ENCODE results near the gene IFI27L1. TPM values are rescaled to one million over a fixed set of nuclear protein-coding genes. Genes with fewer than 3 reads are reported as not detected.

Gene IFI27L1
- total and polyA plus RNA-seq, 4 donors = 13.7 to 21.8 (median 18.8) TPM

DNA sequence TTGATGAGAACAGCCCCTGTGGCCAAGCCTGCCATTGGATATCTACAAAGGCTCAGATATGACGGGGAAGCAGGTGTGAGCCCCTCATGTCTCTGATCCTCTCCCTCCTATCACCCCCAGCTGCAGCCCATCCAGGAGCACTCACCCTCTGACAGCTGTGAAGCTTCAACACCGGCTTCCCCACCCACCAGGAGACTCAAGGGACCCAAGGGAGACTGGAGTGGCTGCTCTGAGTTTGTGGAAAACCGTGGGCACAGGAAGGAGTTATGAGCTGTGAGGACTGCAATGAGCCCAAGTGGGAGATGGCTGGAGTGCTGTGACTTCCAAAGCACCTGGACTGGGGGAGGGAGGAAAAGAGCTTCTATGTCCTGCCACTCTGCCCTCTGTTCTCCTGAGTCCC, 40.4 kb downstream of the IFI27L1 start:
- intact Hi-C loops (cut with DNase I) = no loop called here
- Histone ChIP-seq H3K27me3 (ENCODE audit: control insufficient read depth in 1 of 2, insufficient read depth in 2 of 2, low read length in 1 of 2) (no peaks in the 10 kb centered on the region), H3K27ac (ENCODE audit: low read depth in 1 of 2, low read length in 2 of 2) (no peak overlapping the region), H3K4me3 (ENCODE audit: low read length in 2 of 2) (no peak overlapping the region), H3K4me1 (ENCODE audit: control insufficient read depth in 1 of 2, insufficient read depth in 2 of 2, low read length in 2 of 2) (no peaks in the 10 kb centered on the region), H3K36me3 (ENCODE audit: control insufficient read depth in 1 of 2, insufficient read depth in 2 of 2, low read length in 1 of 2) (no peaks in the 10 kb centered on the region), H3K9me3 (ENCODE audit: control insufficient read depth, low read length) (peaks cover 8% of the 10 kb centered on the region)
- 38 to 50% methylated on average over 3 of the region's 3 CpGs for WGBS, 2 donors
- DNase-seq = no peak
- ATAC-seq (ENCODE audit: low FRiP score) = no peak

GRCh38 chr14:94122438-94122837, 41.3 kb downstream of the IFI27L1 start:
- Histone ChIP-seq H3K27me3 (ENCODE audit: control insufficient read depth in 1 of 2, insufficient read depth in 2 of 2, low read length in 1 of 2) (no peaks in the 10 kb centered on the region), H3K4me1 (ENCODE audit: control insufficient read depth in 1 of 2, insufficient read depth in 2 of 2, low read length in 2 of 2) (no peaks in the 10 kb centered on the region), H3K4me3 (ENCODE audit: low read length in 2 of 2) (no peak overlapping the region), H3K9me3 (ENCODE audit: control insufficient read depth, low read length) (peaks cover 8% of the 10 kb centered on the region), H3K27ac (ENCODE audit: low read depth in 1 of 2, low read length in 2 of 2) (no peak overlapping the region), H3K36me3 (ENCODE audit: control insufficient read depth in 1 of 2, insufficient read depth in 2 of 2, low read length in 1 of 2) (no peaks in the 10 kb centered on the region)
- DNase-seq (no peak), ATAC-seq (ENCODE audit: low FRiP score) (no peak)
- intact Hi-C loops (cut with DNase I) = no loop called here
- 64 to 92% methylated on average over 3 of the region's 3 CpGs for WGBS, 2 donors

- no peak for DNase-seq
- peaks cover 8% of the 10 kb centered on the region for H3K9me3 ChIP-seq (ENCODE audit: control insufficient read depth, low read length)
- H3K36me3 ChIP-seq (ENCODE audit: control insufficient read depth in 1 of 2, insufficient read depth in 2 of 2, low read length in 1 of 2) = no peaks in the 10 kb centered on the region
- no peak overlapping the region for H3K4me3 ChIP-seq (ENCODE audit: low read length in 2 of 2)
- no peak for ATAC-seq (ENCODE audit: low FRiP score)
- 92 to 93% methylated on average over 9 of the region's 9 CpGs for WGBS, 2 donors
- intact Hi-C loops (cut with DNase I) = no loop called here
- no peaks in the 10 kb centered on the region for H3K27me3 ChIP-seq (ENCODE audit: control insufficient read depth in 1 of 2, insufficient read depth in 2 of 2, low read length in 1 of 2)
- no peak overlapping the region for H3K27ac ChIP-seq (ENCODE audit: low read depth in 1 of 2, low read length in 2 of 2)
- H3K4me1 ChIP-seq (ENCODE audit: control insufficient read depth in 1 of 2, insufficient read depth in 2 of 2, low read length in 2 of 2) = no peaks in the 10 kb centered on the region
Measured at GRCh38 chr14:94123296-94123695, 42.2 kb downstream of the IFI27L1 start.

DNA sequence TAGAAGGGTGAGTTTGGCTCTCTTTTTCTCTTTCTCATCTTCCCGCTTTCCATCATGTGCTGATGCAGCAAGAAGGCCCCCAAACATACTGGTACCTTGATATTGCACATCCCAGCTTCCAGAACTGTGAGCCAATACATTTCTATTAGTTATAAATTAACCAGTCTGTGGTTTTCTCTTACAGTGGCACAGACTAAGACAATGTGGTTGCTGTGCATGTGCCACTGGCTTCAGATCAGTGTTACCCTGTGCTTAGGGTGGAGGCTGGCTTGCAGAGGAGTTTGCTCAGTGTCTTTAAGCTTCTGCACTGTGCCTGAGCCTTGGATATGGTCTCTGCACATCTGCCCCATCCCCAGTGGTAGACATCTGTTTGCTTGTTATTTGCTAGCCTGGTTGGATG, 42.8 kb downstream of the IFI27L1 start:
- no peak overlapping the region for H3K4me3 ChIP-seq (ENCODE audit: low read length in 2 of 2)
- H3K4me1 ChIP-seq (ENCODE audit: control insufficient read depth in 1 of 2, insufficient read depth in 2 of 2, low read length in 2 of 2) = no peaks in the 10 kb centered on the region
- peaks cover 8% of the 10 kb centered on the region for H3K9me3 ChIP-seq (ENCODE audit: control insufficient read depth, low read length)
- H3K36me3 ChIP-seq (ENCODE audit: control insufficient read depth in 1 of 2, insufficient read depth in 2 of 2, low read length in 1 of 2) = no peaks in the 10 kb centered on the region
- no peak for DNase-seq
- no peak overlapping the region for H3K27ac ChIP-seq (ENCODE audit: low read depth in 1 of 2, low read length in 2 of 2)
- no peak for ATAC-seq (ENCODE audit: low FRiP score)
- WGBS, 2 donors = 89 to 92% methylated on average over 1 of the region's 1 CpG
- H3K27me3 ChIP-seq (ENCODE audit: control insufficient read depth in 1 of 2, insufficient read depth in 2 of 2, low read length in 1 of 2) = no peaks in the 10 kb centered on the region
- intact Hi-C loops (cut with DNase I) = no loop called here

- intact Hi-C loops (cut with DNase I) = loop anchor here in 1 of 2 donors (5.0 kb wide), 1 partner anchor 42 kb away; the partner anchor contains the start of genes DDX24 and IFI27L1
- ATAC-seq (ENCODE audit: low FRiP score) = no peak
- WGBS, 2 donors = 78 to 92% methylated on average over 9 of the region's 9 CpGs
Measured at GRCh38 chr14:94124582-94125377, 43.7 kb downstream of the IFI27L1 start.

DNA sequence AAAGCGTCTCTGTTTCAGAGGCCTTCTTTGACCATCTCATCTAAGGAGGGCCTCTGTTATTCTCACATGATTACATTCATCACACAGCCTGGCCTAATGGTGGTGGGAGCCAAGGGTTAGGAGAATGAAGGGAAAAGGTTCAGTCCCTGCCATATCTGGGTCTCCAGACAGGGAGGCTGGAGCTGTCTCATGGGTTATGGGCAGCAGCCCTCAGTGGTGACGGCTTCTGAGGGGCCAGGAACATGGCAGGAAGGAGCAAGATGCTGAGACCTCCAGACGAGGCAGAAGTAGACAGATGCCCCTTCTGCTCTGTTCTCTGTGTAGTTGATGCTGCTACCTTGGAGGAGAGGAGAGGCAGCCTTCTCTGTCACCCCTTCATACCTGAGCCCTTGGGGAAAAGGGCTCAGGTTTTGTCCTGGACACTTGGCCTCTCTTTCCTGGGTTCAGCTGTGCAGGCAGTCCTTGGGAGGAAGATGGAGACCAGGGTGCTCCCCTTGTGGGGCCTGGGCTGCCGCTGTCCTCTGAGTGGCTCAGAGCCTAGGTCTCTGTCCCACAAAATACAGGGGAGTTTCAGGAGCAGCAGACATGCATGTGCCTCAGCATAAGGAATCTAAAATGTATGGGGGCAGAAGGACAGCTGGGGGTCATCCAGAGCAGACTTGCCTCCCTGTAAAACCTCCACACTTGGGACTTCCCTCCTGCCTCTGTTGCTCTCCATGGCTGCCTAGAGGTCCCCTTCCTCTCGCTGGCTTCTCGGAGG, 44.7 kb downstream of the IFI27L1 start:
- ATAC-seq (ENCODE audit: low FRiP score) = no peak

More at GRCh38 chr14:94124582-94125377, 43.7 kb downstream of the IFI27L1 start:
- Histone ChIP-seq H3K4me3 (ENCODE audit: low read length in 2 of 2) (no peak overlapping the region), H3K27ac (ENCODE audit: low read depth in 1 of 2, low read length in 2 of 2) (no peak overlapping the region), H3K27me3 (ENCODE audit: control insufficient read depth in 1 of 2, insufficient read depth in 2 of 2, low read length in 1 of 2) (no peaks in the 10 kb centered on the region), H3K36me3 (ENCODE audit: control insufficient read depth in 1 of 2, insufficient read depth in 2 of 2, low read length in 1 of 2) (no peaks in the 10 kb centered on the region), H3K9me3 (ENCODE audit: control insufficient read depth, low read length) (peaks cover 5% of the 10 kb centered on the region), H3K4me1 (ENCODE audit: control insufficient read depth in 1 of 2, insufficient read depth in 2 of 2, low read length in 2 of 2) (no peaks in the 10 kb centered on the region)
- DNase-seq = no peak

DNA sequence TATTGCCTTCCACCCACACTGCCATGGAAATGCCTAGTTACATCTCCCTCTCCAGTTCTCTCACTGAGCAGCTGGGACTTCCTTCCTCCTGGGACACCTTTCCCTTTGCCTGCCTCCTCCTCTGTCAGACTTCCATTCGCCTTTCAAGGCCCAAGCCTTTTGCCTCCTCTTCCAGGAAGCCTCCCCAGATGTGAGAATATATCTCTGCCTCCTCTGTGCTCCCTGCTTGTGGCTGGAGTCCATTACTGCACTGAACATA, 45.2 kb downstream of the IFI27L1 start:
- H3K36me3 ChIP-seq (ENCODE audit: control insufficient read depth in 1 of 2, insufficient read depth in 2 of 2, low read length in 1 of 2) = no peaks in the 10 kb centered on the region
- no peak overlapping the region for H3K4me3 ChIP-seq (ENCODE audit: low read length in 2 of 2)
- H3K4me1 ChIP-seq (ENCODE audit: control insufficient read depth in 1 of 2, insufficient read depth in 2 of 2, low read length in 2 of 2) = no peaks in the 10 kb centered on the region
- no peak for ATAC-seq (ENCODE audit: low FRiP score)
- H3K27ac ChIP-seq (ENCODE audit: low read depth in 1 of 2, low read length in 2 of 2) = no peak overlapping the region
- H3K9me3 ChIP-seq (ENCODE audit: control insufficient read depth, low read length) = no peaks in the 10 kb centered on the region
- WGBS, 2 donors = 84 to 88% methylated on average over 1 of the region's 1 CpG
- no peaks in the 10 kb centered on the region for H3K27me3 ChIP-seq (ENCODE audit: control insufficient read depth in 1 of 2, insufficient read depth in 2 of 2, low read length in 1 of 2)
- DNase-seq = no peak
- intact Hi-C loops (cut with DNase I) = loop anchor here in 1 of 2 donors (5.0 kb wide), 1 partner anchor 44 kb away; the partner anchor contains the start of genes DDX24 and IFI27L1

More for the DNA sequence above, 44.7 kb downstream of the IFI27L1 start:
- Histone ChIP-seq H3K4me1 (ENCODE audit: control insufficient read depth in 1 of 2, insufficient read depth in 2 of 2, low read length in 2 of 2) (no peaks in the 10 kb centered on the region), H3K36me3 (ENCODE audit: control insufficient read depth in 1 of 2, insufficient read depth in 2 of 2, low read length in 1 of 2) (no peaks in the 10 kb centered on the region), H3K27ac (ENCODE audit: low read depth in 1 of 2, low read length in 2 of 2) (no peak overlapping the region), H3K4me3 (ENCODE audit: low read length in 2 of 2) (no peak overlapping the region), H3K27me3 (ENCODE audit: control insufficient read depth in 1 of 2, insufficient read depth in 2 of 2, low read length in 1 of 2) (no peaks in the 10 kb centered on the region), H3K9me3 (ENCODE audit: control insufficient read depth, low read length) (no peaks in the 10 kb centered on the region)
- 91% methylated on average over 6 of the region's 6 CpGs for WGBS, 2 donors
- no peak for DNase-seq
- intact Hi-C loops (cut with DNase I) = loop anchor here in 1 of 2 donors (5.0 kb wide), 1 partner anchor 44 kb away; the partner anchor contains the start of genes DDX24 and IFI27L1

GRCh38 chr14:94126800-94127199, 45.7 kb downstream of the IFI27L1 start:
- intact Hi-C loops (cut with DNase I) = loop anchor here in 1 of 2 donors (5.0 kb wide), 1 partner anchor 44 kb away; the partner anchor contains the start of genes DDX24 and IFI27L1
- Histone ChIP-seq H3K9me3 (ENCODE audit: control insufficient read depth, low read length) (no peaks in the 10 kb centered on the region), H3K4me1 (ENCODE audit: control insufficient read depth in 1 of 2, insufficient read depth in 2 of 2, low read length in 2 of 2) (no peaks in the 10 kb centered on the region), H3K27me3 (ENCODE audit: control insufficient read depth in 1 of 2, insufficient read depth in 2 of 2, low read length in 1 of 2) (no peaks in the 10 kb centered on the region), H3K36me3 (ENCODE audit: control insufficient read depth in 1 of 2, insufficient read depth in 2 of 2, low read length in 1 of 2) (no peaks in the 10 kb centered on the region), H3K4me3 (ENCODE audit: low read length in 2 of 2) (no peak overlapping the region), H3K27ac (ENCODE audit: low read depth in 1 of 2, low read length in 2 of 2) (no peak overlapping the region)
- ATAC-seq (ENCODE audit: low FRiP score) (no peak), DNase-seq (no peak)
- WGBS, 2 donors = 89% methylated on average over 5 of the region's 5 CpGs
